ENCODE measurements around the gene FOXC1.

DNA sequence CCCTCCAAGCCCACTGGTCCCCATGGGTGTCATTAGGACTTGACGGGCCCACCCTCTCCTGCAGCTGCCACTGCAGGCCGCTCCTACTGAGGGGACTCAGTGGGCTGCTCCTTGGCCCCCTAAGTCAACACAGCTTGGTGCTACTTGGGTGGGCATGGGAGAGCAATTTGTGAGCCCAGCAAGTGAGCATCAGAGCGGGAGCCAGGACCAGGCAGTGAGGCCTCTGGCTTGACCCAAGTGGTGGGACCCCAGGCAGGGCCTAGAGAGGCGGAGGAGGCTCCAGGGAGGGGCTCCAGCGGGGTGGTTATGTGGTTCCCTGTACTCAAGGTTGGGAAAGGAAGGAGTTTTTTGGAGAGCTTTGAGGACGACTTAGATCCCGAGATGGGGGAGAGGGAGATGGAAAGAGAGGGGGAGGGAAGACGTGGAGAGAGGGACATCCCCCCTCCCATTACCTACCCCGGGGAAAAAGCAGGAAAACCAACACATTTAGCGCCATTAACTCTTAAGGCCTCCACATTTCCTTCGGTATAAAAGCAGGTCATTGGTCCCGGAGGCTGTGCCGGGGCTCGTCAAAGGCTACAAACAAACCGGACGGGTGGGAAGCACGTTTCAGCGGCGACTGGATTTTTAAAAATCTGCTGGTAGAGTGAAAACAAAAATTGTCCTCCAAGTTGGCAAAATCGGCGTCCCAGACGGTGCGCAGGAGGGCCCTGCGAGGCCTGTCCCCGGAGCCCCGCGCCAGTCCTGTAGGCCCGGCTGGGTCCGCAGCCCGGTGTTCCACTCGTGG, 8.8 kb downstream of the FOXC1 start:
- TF ChIP-seq, protein P1, sequence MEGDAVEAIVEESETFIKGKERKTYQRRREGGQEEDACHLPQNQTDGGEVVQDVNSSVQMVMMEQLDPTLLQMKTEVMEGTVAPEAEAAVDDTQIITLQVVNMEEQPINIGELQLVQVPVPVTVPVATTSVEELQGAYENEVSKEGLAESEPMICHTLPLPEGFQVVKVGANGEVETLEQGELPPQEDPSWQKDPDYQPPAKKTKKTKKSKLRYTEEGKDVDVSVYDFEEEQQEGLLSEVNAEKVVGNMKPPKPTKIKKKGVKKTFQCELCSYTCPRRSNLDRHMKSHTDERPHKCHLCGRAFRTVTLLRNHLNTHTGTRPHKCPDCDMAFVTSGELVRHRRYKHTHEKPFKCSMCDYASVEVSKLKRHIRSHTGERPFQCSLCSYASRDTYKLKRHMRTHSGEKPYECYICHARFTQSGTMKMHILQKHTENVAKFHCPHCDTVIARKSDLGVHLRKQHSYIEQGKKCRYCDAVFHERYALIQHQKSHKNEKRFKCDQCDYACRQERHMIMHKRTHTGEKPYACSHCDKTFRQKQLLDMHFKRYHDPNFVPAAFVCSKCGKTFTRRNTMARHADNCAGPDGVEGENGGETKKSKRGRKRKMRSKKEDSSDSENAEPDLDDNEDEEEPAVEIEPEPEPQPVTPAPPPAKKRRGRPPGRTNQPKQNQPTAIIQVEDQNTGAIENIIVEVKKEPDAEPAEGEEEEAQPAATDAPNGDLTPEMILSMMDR (IDR thresholded peaks at IDR 0.05; ENCODE audit: insufficient read depth, low read length): no peak
- TF ChIP-seq, protein P2, sequence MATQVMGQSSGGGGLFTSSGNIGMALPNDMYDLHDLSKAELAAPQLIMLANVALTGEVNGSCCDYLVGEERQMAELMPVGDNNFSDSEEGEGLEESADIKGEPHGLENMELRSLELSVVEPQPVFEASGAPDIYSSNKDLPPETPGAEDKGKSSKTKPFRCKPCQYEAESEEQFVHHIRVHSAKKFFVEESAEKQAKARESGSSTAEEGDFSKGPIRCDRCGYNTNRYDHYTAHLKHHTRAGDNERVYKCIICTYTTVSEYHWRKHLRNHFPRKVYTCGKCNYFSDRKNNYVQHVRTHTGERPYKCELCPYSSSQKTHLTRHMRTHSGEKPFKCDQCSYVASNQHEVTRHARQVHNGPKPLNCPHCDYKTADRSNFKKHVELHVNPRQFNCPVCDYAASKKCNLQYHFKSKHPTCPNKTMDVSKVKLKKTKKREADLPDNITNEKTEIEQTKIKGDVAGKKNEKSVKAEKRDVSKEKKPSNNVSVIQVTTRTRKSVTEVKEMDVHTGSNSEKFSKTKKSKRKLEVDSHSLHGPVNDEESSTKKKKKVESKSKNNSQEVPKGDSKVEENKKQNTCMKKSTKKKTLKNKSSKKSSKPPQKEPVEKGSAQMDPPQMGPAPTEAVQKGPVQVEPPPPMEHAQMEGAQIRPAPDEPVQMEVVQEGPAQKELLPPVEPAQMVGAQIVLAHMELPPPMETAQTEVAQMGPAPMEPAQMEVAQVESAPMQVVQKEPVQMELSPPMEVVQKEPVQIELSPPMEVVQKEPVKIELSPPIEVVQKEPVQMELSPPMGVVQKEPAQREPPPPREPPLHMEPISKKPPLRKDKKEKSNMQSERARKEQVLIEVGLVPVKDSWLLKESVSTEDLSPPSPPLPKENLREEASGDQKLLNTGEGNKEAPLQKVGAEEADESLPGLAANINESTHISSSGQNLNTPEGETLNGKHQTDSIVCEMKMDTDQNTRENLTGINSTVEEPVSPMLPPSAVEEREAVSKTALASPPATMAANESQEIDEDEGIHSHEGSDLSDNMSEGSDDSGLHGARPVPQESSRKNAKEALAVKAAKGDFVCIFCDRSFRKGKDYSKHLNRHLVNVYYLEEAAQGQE (IDR thresholded peaks at IDR 0.05; ENCODE audit: insufficient replicate concordance, low read depth): no peak
- TF ChIP-seq POLR2AphosphoS5 (IDR thresholded peaks at IDR 0.05; ENCODE audit: low read depth) (no peak), SPI1 (IDR thresholded peaks at IDR 0.05; ENCODE audit: borderline replicate concordance, low read depth) (no peak)
